Prostate gland (tissue), 2 donors: ENCODE measurements around the gene NTMT1. TPM values are rescaled to one million over a fixed set of nuclear protein-coding genes. Genes with fewer than 3 reads are reported as not detected.

Experiments
- DNase-seq: peaks from one replicate; pipeline ENCODE4 v3.0.0-alpha.2; 2019; ENCODE audit warnings: low spot score
- H3K27ac ChIP-seq, 2 donors: fragments of 200-600 bp; sonication (generic); 2 replicates each; pipeline ENCODE4 v1.5.1; 2017 to 2019
- H3K27me3 ChIP-seq: fragments of 200-600 bp; sonication (generic); replicated peaks from 2 replicates; pipeline ENCODE4 v1.5.1; 2019; ENCODE audit not compliant: insufficient read depth
- H3K36me3 ChIP-seq, 2 donors: fragments of 200-600 bp; sonication (generic); 1 replicate in 1 of 2; 2 replicates in 1 of 2; pipeline versions ENCODE4 v1.5.1 to v1.8.1; 2017 to 2019
- H3K4me1 ChIP-seq: fragments of 200-600 bp; sonication (generic); replicated peaks from 2 replicates; pipeline ENCODE4 v1.5.1; 2019
- H3K4me3 ChIP-seq, 2 donors: fragments of 200-600 bp; sonication (generic); 2 replicates each; pipeline ENCODE4 v1.5.1; 2017 to 2019
- H3K9me3 ChIP-seq: fragments of 200-600 bp; sonication (generic); 2 replicates; pipeline ENCODE4 v1.5.1; 2017
- POLR2A ChIP-seq: fragments of 450-650 bp; IDR thresholded peaks from one replicate; pipeline ENCODE4 v1.6.1; 2016; ENCODE audit warnings: antibody characterized with exemption, mild to moderate bottlenecking
- POLR2AphosphoS5 ChIP-seq: sonication (generic); formaldehyde crosslinking; IDR thresholded peaks from one replicate; pipeline ENCODE4 v1.6.1; 2017; ENCODE audit warnings: antibody characterized with exemption
- WGBS: methylation state at CpG from one replicate; pipeline ENCODE4 v1.1.5; 2018; 5-methylcytosine and 5-hydroxymethylcytosine counted together
- intact Hi-C: fragments of 100-400 bp; cut with DNase I; formaldehyde crosslinking; loops from one replicate; pipeline ENCODE4 v1.14.2; 2022
- total RNA-seq, 2 donors: library from RNA; depleted of rRNA; stranded (reverse); fragments of >200 nt; gene quantifications; one replicate each; pipeline ENCODE4 v1.1.0, GENCODE V29; 2016
- TF ChIP-seq, protein P1 (sequence below), 4 experiments: fragments of 200-600 bp in 2 of 4; fragments of 450-650 bp in 2 of 4; sonication (generic) in 2 of 4; IDR thresholded peaks; 1 replicate in 3 of 4; 2 replicates in 1 of 4; pipeline ENCODE4 v1.5.1; 2016 to 2019; ENCODE audit warnings: antibody characterized with exemption in 4 of 4, mild to moderate bottlenecking in 2 of 4, moderate library complexity in 2 of 4

Gene NTMT1
- total RNA-seq, 2 donors from 2014 or later, result 25.4 to 53.7 TPM

DNA sequence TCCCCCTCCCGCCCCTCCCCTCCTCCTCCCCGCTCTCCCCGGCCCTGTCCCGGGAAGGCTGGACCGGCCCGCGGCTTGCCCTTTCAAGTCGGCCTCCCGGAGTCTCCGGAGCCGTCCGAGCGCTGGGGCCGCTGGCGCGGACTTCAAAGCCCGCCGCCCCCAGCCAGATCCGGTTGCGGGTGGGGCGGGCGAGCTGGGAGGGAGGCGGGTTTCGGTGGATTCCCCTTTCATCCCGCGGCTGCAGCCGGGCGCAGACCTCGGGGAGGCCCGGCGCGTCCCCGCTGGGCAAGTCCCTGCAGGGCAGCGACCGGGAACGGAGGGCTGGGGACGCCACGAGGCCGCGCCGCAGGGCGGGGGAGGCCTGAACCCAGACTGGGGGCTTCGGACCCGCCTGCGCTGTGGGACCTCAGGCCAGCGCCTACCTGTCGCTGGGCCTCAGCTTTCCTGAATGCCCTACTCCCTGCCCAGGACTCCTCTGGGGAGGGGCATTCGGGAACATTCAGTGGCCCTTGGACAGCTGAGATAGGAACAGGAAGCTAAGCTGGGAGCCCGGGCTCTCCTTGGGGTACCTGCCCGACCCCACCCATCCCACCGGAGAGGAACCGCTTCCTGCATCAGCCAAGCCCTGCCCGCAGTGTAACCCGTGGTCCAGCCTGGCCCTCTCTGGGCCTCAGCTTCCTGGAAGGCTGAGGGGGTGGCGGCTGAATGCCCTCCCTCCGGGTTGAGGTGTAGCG is 28.4 kb upstream of the NTMT1 start:
- Histone ChIP-seq H3K27ac (peak overlapping the region; percentile 80 to 93), H3K4me1 (peaks cover 9% of the 10 kb centered on the region), H3K27me3 (no peaks in the 10 kb centered on the region), H3K4me3 (peak overlapping the region; percentile 14 to 36), H3K36me3 (no peaks in the 10 kb centered on the region), H3K9me3 (no peaks in the 10 kb centered on the region)
- intact Hi-C loops, result loop anchor here (5.0 kb wide), 3 partner anchors 40 to 115 kb away; no protein-coding TSS in a partner anchor
- peak; percentile 66 for DNase-seq
- WGBS, result 5% methylated on average over 32 of the region's 57 CpGs
- no peak for TF ChIP-seq POLR2AphosphoS5
- TF ChIP-seq, protein P1, sequence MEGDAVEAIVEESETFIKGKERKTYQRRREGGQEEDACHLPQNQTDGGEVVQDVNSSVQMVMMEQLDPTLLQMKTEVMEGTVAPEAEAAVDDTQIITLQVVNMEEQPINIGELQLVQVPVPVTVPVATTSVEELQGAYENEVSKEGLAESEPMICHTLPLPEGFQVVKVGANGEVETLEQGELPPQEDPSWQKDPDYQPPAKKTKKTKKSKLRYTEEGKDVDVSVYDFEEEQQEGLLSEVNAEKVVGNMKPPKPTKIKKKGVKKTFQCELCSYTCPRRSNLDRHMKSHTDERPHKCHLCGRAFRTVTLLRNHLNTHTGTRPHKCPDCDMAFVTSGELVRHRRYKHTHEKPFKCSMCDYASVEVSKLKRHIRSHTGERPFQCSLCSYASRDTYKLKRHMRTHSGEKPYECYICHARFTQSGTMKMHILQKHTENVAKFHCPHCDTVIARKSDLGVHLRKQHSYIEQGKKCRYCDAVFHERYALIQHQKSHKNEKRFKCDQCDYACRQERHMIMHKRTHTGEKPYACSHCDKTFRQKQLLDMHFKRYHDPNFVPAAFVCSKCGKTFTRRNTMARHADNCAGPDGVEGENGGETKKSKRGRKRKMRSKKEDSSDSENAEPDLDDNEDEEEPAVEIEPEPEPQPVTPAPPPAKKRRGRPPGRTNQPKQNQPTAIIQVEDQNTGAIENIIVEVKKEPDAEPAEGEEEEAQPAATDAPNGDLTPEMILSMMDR (IDR thresholded peaks at IDR 0.05), result peak in 1 of 4 experiments; percentile 17
- peak; percentile 22 for TF ChIP-seq POLR2A

DNA sequence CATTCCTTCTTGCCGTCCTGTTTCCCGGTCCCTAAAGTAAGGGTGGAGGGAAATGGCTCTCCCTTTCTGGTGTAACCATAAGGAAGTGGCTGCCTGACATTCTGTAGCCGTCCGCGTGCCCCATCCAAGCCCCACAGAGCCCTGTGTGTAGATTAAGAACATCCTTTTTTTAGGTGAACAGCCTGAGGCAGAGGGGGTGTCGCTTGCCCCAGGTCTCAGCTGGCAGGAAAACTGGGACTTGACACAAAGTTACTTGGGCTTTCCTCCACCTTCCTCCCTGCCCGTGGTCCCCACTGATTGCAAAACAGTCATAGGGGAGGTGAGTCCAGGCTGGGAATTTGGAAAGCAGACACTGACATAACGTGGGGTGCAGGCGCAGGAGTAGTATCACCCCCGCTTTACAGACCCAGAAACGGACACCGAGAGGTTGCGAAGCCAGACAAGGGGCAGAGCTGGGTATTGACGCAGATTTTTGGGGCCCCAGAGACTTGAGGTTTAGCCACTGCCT is 27.8 kb upstream of the NTMT1 start:
- H3K27ac ChIP-seq, result peak overlapping the region; percentile 80 to 93
- 48% methylated on average over 14 of the region's 14 CpGs for WGBS

DNA sequence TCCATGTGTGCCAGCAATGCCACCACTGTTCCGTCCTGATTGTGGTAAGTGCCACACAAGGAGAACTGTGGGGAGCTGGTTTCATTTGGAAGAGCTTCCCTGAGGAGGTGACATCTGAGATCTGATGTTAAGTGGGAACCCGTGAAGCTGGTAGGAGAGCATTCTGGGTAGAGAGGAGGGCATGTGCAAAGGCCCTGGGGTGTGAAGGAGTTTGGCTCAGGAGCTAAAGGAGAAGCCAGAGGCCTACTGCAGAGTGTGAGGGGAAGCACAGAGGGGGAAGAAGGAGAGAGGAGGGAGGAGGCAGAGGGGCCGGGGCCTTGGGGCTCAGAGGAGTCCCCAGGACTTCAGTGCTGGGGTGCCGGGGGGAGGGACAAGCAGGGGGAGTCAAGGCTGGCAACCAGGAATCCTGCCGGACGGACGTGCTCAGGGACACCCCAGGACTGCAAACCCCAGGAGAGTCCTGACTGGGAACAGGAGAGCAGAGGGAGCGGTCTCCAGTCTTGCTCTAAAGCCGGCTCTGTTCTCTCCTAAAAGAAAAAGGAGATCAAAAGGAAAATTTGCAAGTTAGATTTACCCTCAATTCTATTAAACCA is 24.8 kb upstream of the NTMT1 start:
- no peak overlapping the region for H3K4me3 ChIP-seq
- peaks cover 9% of the 10 kb centered on the region for H3K4me1 ChIP-seq
- intact Hi-C loops, result loop anchor here (10.0 kb wide), 1 partner anchor 216 kb away; no protein-coding TSS in a partner anchor
- no peaks in the 10 kb centered on the region for H3K27me3 ChIP-seq
- 78% methylated on average over 9 of the region's 9 CpGs for WGBS
- H3K9me3 ChIP-seq, result no peaks in the 10 kb centered on the region
- no peaks in the 10 kb centered on the region for H3K36me3 ChIP-seq
- H3K27ac ChIP-seq, result peak overlapping the region in 1 of 2 donors; percentile 49
- no peak for DNase-seq
- TF ChIP-seq POLR2A (no peak), POLR2AphosphoS5 (no peak)
- TF ChIP-seq, protein P1 (IDR thresholded peaks at IDR 0.05), result no peak

More for the DNA sequence above, 27.8 kb upstream of the NTMT1 start:
- TF ChIP-seq POLR2AphosphoS5 (no peak), POLR2A (no peak)
- TF ChIP-seq, protein P1 (IDR thresholded peaks at IDR 0.05), result no peak
- no peak for DNase-seq
- H3K4me1 ChIP-seq, result peaks cover 9% of the 10 kb centered on the region
- H3K36me3 ChIP-seq, result no peaks in the 10 kb centered on the region
- H3K27me3 ChIP-seq, result no peaks in the 10 kb centered on the region
- H3K4me3 ChIP-seq, result peak overlapping the region in 1 of 2 donors; percentile 36
- no peaks in the 10 kb centered on the region for H3K9me3 ChIP-seq
- intact Hi-C loops, result loop anchor here (5.0 kb wide), 3 partner anchors 41 to 116 kb away; no protein-coding TSS in a partner anchor

DNA sequence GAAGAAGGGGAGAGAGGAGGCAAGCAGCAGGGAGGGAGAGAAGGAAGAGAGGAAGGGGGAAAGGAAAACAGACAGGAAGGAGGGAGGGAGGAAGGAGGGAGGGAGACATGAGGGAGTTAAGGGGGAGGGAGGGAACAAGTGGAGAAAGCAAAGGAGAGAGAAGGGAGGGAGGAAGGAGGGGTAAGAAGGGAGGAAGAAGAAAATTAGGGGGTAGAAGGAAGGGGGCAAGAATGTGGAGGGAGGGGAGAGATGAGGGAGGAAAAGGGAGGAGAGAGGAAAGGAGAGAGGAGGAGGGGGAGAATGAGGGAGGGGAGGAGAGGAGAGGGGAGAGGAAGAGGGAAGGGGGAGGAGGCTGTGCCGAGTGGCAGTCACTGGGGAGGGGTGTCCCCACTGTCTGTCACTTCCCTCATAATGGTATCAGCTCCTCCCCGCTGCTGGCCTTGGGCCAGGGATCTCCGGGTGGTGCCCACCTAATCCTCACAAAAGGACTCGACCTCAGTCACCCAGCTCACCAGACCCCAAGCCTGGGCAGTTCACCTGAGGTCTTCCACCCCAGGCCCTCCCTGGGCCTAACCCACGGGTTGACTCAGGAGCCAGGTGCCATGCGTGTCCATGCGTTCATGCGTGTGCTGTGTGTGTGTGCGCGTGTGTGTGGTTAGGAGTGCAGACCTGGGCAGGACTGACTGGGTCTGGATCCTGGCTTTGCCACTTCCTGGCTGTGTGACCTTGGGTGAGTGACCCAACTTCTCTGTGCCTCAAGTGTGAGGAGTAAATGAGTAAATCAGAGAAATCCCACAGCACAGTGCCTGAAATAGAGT is 23.2 kb upstream of the NTMT1 start:
- intact Hi-C loops, result loop anchor here (10.0 kb wide), 1 partner anchor 218 kb away; no protein-coding TSS in a partner anchor
- no peak for DNase-seq
- H3K27ac ChIP-seq, result peak overlapping the region in 1 of 2 donors; percentile 49
- H3K36me3 ChIP-seq, result no peaks in the 10 kb centered on the region
- 52% methylated on average over 10 of the region's 10 CpGs for WGBS
- no peaks in the 10 kb centered on the region for H3K27me3 ChIP-seq
- H3K4me3 ChIP-seq, result no peak overlapping the region
- TF ChIP-seq POLR2A (no peak), POLR2AphosphoS5 (no peak)
- TF ChIP-seq, protein P1 (IDR thresholded peaks at IDR 0.05), result no peak
- H3K9me3 ChIP-seq, result no peaks in the 10 kb centered on the region
- H3K4me1 ChIP-seq, result peaks cover 8% of the 10 kb centered on the region
